HG03439 (cell line): Measurements from ENCODE around the gene TNFRSF4.

Experiments used
- ATAC-seq: cut with Tn5 transposase; IDR thresholded peaks from one replicate; pipeline ENCODE4 v1.9.1; 2021; ENCODE audit warnings: mild to moderate bottlenecking, moderate library complexity; ENCODE audit not compliant: unreplicated experiment

The TNFRSF4 gene

GRCh38 chr1:1219341-1219740, 5.4 kb upstream of the TNFRSF4 start:
- ATAC-seq, result no peak

DNA sequence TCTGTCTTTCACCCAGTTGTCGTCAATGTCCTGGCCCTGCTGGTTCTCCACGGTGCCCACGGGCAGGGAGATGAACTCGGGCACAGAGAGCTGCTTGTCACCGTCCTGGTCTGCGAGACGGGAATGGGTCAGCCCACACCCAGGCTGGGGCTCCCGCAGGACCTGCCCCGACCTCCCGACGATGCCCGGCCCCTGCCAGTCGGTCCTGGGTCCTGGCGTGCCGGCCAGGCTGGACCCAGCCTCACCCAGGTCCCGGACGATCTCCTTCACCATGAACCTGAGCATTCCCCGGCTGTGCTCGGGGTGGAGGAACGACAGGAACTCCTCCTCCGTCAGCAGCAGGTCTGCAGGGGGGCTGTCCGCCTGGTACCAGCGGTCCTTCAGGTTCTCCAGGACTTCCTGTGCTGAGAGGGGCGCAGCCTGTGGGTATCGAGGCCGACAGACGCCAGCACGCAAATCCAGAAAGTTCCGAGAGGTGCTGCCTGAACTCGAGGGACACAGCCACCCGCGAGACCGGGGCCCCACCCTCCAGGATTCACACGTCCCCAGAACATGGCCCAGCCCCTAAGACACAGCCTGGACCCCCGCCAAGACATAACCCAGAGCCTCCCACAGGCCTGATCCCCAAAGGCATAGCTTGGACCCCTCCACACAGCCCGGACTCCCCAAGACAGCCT, 4.7 kb upstream of the TNFRSF4 start:
- no peak for ATAC-seq

GRCh38 chr1:1217621-1218523, 3.9 kb upstream of the TNFRSF4 start:
- ATAC-seq, result no peak

DNA sequence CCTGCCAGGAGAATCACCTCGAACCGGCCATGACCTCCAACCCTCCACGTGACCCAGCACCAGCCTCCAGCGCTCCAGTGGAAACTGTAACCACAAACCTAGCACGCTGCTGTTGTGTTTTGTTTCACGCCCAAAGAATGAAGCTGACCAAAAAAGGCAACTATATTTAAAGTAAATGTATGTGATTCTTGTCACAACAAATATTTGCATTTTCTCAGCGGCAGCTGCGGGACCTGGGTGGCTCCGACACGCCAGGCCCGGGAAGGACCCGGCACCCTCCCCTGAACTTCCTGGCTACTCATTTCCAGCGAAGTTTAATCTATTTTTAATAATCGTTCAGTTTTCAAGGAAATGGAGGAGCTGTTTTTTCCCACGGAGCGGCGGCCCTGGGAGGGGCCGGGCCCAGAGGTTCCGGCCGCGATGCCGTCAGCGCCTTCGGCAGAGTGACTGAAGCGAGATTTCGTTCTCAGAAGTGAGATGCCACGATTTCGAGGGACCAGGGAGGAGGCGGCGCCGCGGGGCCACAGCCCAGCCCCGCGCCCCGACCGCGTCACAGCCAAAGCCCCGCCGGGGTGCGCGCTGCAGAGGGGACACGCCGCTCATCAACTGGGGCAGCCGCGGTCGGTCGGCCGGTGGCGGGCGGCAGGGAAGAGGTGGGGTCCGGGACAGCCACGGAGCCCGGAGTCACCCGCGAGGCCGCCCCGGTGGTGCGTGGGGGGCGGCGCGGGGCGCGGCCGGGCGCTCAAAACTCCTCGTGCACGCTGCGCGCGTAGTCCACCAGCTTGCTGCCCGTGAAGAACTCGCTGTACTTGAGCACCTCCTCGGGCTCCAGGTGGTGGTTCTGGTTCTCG, 3.0 kb upstream of the TNFRSF4 start:
- no peak for ATAC-seq

DNA sequence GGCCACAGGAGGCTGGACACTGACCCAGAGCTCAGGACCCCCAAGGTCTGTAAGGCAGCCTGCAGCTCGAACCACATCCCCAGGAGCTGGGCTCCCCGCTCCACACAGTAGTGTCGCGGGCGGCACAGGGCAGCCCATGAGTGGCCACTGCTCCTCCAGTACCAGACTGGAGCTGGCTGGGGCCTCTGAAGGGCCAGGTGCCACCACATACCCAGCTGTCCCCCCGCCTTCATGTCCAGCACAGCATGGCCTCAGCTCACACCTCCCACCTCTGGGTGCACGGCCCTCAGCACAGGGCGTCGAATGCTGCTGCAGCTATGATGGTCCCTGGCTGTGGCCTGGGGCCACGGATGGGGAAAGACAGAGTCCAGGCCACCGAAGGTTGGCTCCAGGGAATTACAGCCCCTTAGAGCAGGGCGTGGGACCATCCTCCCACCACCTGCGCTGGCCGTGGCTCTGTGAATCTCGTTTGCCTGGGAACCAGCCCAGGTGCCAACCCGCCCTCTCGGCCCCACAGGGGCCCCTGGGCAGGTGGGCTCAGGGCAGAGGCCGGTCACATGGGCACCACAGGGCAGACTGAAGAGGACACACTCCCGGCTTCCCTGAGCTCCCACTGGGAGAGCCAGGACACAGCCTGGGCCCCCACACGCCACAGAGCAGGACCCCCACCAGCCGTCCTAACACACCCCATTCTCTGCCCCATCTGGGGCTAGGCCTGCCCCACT, 2.1 kb upstream of the TNFRSF4 start:
- no peak for ATAC-seq

DNA sequence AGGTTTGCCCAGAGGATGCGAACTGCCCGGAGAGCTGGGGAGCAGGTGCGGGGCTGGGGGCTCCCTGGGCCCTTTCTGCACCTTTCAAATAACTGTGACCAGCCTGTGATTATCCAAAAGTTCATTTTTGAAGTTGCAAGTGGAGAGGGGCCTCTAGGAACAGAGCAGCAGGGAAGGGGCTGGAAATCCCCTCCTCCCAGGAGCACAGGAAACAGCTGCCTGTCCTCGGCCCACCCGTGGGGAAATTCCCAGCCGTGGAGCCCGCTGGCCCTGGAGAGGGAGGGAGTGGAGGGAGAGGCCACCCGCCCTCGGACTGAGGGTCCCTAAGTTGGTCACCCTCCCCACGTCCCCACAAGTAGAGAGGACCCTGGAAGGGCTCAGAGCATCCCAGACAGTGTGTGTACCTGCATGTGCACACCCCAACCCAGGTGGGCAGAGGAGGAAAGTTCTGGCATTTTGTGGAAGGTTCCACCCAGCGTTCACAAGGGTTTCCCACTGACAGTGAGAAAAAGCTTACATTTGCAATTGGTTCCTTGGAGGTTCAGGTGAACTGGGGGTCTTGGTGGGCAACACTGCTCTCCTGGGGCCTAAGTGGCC, 1.2 kb upstream of the TNFRSF4 start:
- no peak for ATAC-seq

DNA sequence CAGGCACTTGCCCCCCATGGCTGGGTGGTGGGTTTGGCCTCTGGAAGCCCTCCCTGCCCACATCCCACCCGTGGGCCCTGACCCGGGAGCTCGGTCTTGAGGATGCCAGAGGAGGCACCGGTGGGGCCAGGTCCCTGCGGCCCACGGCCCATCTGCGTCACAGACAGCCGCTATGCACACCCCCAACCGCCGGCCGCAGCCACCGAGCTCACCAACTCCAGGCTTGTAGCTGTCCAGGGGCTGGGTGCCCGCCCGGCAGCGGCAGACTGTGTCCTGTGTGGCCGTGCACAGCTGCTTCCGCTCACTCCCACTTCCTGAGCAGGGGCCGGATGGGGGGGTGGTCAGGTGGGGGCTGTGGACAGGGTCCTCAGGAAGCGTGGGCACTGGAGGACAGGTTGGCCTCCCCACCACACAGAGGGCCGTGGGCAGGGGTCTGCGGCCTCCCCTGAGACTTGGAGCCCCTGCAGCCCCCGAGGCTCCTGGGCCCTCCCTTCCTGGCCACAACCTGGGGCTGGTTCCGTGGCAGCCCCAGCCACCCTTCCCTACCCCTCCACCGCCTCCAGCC, 1.1 kb downstream of the TNFRSF4 start:
- ATAC-seq, result no peak

DNA sequence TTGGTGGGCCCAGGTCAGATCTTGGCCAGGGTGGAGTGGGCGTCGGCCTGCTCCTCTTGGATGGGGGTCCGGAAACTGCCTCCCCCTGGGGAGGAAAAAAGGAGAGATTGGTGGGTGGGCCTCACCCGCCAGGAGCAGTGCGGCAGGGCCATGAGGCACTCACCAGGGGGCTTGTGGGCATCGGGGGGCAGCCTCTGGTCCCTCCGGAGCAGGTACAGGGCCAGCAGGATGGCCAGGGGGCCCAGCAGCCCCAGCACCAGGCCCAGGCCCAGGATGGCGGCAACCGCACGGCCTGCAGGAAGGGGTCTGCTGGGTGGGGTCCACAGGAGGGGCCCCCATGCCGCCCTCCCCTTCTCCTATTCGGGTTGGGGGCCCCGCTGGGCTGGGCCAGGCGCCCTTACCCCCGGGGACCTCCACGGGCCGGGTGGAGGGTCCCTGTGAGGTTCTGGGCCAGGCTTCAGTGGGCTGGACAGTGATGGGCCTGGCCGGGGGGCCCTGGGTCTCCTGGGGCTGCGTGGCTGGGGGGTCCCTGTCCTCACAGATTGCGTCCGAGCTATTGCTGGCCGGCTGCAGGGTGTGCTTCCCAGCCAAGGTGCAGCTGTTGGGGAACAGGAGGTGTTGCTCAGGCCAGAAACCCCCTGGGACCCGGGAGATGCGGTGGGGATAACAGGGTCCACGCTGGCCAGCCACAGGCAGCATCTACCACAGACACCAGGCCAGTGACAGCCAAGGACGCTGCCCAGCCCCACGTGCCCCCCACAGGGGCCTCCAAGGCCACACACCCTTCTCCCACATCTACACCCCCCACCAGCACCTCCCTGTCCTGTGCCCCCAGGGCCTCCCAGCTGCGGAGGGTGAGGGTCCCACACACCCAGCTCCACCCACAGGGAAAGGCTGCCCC, 2.2 kb downstream of the TNFRSF4 start:
- no peak for ATAC-seq

DNA sequence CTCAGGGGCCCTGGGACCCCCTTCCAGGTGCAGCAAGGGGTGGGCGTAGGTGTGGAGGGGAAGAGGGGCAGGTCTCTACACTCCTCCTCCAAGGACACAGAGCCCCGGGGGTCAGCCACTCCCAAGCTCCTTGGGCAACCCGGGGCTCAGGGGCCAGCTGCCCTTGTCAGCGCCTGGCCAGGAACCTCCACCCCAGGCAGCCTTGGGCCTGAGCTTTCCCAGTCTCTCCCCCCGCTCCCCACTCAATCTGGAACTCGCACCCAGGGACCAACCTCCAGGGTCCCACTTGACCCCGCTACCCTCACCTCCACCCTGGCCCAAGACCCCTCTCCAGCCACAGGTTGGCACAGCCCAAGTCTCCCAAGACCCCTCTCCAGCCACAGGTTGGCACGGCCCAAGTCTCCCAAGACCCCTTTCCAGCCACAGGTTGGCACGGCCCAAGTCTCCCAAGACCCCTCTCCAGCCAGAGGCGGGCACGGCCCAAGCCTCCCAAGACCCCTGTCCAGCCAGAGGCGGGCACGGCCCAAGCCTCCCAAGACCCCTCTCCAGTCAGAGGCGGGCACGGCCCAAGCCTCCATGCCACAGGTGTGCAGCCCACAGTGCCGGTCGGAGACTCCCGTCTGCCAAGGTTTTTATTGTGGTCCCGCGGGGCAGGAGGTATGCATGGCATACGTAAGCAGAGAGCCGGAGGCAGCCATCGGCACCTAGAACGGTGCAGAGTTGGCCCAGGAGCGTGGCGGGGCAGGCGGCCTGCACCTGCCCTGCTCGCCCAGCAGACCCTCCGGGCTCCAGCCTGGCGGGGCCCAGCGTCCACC, 3.0 kb downstream of the TNFRSF4 start:
- no peak for ATAC-seq

DNA sequence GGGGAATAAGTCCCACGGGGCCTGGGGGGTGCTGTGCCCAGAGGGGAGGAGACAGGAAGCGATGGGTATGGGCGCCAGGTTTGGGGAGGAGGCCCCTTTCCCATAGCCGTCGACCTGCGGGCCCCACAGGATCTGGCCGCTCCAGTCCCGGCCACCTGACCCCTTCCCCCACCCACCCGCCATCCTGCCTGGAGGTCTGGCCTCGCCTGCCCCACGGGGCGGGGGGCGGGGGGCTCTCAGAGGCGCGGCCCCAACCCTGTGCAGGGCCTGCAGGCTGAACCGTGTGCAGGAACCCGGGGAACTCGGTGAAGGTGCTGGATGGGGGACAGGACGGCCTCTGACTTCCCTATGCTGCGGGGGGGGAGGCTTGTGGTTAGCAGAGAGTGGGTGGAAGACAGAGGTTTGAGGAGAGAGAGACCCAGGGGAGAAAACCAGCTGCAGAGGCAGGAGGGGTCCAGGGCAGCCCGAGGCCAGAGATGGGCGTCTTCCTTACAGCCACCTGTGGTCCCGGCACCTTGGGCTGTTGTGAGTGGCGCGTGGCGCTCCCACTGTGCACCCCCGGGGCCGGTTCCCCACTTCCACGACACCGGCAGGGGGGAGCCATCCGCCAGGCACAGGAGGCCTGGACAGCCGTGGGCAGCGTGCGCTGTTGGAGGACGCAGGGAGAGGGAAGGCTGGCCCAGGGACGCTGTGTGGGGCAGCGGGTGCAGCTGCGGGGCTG, 5.1 kb downstream of the TNFRSF4 start:
- ATAC-seq, result no peak

- no peak for ATAC-seq
Measured at GRCh38 chr1:1207571-1207892, 6.4 kb downstream of the TNFRSF4 start.

- ATAC-seq, result no peak
Measured at GRCh38 chr1:1206966-1207531, 6.9 kb downstream of the TNFRSF4 start.

DNA sequence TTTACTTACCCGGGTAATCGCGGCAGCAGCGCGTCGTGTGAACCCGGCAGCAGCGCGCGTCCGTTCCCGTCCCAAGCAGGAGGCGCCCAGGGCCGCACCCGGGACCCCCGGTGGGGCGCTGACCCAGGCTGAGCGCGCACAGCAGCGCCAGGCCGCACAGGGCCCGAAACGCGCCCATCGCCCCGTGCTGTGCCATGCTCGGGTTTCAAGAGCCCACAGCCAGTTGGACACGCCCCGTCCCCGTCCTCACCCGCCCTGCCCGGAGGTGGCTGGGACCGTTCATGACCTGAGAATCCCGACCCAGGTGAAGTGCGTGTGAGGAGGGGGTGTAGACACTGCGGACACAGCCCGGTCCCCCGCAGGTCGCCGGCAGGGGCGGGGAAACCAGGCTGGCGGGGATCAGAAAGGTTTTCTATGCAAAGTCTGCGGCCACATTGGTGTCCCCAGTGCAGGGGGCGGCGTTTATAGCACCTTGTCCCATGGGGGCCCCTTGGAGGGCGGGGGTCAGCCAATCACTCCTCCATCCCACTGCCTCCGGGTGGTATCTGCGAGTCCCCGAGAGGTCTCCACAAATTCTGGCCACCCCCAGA, 7.5 kb downstream of the TNFRSF4 start, which contains the start of gene TNFRSF18:
Gene TNFRSF18 (minus strand): TSS at position 217 of the 590 bp plus-strand sequence. CDS start 21 bp downstream, at position 196.
- ATAC-seq, result no peak

GRCh38 chr1:1205769-1206375, 8.1 kb downstream of the TNFRSF4 start:
- no peak for ATAC-seq

- no peak for ATAC-seq
Measured at GRCh38 chr1:1204998-1205768, 8.8 kb downstream of the TNFRSF4 start.
